DMS79 treated with DMSO at 0.1 percent for 48 hours (cell line): ENCODE data around the gene A2M.

Source experiments
- DNase-seq: peaks from one replicate; lab custom pipeline; 2025; lab: John Stamatoyannopoulos, UW

The A2M gene

DNA sequence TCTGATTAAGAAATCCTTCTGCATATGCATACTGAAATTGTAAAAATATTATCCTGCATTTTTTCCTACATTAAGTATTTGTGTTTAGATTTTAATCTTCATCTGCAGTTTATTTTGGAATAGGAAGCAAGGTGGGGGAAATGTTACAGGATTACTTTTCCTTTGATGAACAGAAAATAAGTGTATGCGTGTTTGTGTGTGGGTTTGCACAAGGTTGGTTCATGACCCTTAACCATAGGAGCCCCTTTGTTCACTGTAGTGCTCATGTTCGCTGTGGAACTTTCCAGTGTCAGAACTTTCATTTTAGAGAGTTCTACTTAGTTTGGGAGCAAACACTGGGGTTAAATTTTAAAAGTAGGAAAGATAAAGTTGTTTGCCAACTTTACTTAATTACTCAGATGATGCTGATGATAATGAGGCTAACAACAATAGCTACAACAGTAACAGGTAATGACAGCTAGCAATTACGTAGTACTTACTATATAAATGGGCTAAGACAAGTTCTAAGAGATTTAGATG, 6.4 kb upstream of the A2M start:
- DNase-seq: no peak

DNA sequence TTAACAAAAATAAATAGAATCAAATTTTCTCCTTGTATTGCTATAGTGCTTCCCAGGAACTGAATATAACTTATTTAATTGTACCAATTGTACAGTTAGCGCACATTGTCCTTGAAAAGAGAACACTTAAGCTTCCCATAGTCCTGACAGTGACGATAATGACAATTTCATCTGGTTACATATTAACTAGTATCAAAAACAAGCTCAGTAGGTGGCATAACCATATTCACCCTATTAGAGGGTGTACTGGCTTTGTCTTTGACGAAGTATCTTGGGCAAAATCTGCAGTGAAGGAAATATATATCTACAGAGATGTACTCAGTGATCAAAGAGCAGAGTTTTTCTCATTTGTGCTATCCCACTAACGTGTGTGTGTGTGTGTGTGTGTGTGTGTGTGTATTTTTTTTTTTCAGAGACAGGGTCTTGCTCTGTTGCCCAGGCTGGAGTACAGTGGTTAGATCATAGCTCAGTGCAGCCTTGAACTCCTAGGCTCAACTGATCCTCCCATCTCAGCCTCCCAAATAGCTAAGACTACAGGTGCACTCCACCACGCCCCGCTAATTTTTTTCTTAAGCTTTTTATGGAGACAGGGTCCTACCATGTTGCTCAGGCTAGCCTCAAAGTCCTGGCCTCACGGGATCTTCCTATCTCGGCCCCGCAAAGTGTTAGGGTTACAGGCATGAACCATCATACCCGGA, 4.9 kb upstream of the A2M start:
- no peak for DNase-seq

DNA sequence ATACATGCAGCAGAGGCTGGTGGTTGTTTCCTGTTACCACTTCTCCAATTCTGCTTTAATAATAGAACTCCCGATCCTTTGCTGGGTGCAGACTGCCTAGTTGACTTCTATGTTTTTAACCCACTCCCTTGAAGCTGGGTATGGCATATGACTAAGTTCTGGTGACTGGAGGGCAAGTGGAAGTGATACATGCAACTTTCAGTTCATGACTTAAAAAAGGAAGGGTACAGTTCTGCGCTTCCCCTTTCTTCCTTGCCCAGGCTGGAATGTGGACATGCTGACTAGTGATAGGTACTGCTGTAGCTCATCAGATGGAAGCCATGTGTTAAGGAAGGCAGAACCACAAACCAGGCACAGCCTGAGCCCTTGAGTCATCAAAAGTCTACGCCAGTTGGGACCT, 2.4 kb upstream of the A2M start:
- no peak for DNase-seq

DNA sequence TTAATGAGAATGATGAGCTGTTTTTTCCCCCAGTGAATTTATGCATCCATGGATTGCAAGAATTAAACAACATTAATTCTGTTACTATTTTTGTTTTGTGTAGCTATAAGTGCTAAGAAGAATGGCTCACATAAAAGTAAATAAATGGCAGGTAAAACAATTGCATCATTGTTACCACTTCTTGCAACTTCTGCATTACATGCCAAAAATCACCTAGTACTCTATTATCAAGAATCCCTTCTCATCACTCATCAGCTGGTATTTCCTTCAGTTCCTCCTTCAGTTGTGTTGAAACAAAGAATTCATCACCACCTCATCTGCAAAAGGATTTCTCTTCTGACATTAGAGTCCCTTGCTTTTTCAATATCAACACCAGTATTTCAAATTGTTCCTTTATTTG, 773 bp downstream of the A2M start:
- no peak for DNase-seq

DNA sequence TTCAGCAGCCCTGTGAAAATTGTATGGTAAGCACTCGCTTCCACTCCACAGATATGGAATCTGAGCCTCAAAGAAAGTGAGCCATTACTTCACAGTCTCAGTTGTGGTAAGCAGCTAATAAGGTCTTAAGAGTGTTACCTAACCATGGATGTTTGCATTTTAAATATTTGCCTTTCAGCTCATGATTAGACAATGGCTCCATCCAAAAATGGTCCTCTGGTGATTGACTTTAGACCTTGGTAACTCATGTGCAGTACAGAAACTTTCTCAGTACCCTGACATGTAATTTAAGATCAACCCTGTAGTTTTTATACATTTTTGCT, 1.8 kb downstream of the A2M start:
- DNase-seq: no peak

DNA sequence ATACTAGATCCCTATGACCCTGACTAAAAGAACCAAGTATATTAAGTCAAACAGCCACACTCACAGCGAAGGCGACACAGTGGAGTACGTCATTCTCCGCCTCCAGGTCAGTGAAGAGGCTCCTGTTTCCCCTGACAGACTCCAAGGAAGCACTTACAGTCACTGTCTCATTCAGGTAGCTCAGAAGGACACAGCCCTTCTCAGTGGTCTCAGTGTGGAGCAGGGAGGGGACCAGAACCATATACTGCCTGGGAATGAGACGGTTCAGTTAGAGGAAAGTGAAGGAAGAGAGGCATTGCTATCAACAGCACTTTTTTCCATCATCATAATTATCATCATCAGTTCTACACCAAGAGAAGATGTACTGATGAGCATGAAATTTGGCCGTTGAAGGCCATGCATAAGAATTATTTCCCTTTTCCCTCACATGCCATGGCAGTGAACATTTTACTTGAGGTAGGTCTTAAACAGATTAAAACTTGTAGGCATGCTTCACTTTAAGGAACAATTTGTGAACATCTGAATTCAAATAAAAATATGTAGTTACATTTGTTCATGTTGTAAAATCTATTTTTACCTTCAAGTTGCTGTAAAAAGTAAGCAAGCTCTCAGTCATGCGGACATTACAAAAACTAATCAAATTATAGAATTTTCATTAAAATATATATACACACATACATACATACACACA, 2.3 kb downstream of the A2M start:
- DNase-seq: no peak

DNA sequence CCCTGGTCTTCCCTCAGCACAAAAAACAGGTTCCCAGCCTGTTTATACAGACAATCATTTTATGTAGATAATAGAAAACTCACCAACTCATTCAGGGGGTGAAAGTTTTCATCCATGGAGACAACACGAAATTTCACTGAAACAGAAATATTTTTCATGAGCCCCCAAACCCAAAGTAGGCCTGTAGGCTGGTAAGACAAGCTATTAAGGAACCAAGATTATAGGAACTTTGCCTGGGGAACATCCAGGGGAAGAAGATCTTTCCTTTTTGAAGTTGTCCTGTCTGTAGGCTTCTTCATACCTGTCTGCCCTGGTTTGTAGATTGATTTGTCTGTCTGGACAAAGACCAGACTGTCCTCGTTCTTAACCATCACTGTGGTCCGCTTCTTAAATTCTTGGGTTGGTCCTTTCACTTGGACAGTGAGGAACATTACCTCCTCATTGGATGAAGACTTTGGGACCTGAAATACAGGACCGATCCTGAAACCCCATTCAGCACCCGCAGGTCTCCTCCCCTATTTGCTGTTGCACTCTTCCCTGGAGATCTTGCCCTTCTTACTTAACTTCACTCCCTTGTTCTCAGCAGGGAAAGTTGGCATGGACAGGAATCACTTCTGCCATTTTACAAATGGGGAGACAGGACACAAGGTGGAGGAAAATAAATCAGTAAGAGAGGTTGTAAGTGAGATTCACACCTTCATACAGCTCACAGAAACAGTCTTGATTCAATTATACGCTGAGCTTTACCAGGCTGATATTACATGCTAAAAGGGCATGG, 3.5 kb downstream of the A2M start:
- no peak for DNase-seq

DNA sequence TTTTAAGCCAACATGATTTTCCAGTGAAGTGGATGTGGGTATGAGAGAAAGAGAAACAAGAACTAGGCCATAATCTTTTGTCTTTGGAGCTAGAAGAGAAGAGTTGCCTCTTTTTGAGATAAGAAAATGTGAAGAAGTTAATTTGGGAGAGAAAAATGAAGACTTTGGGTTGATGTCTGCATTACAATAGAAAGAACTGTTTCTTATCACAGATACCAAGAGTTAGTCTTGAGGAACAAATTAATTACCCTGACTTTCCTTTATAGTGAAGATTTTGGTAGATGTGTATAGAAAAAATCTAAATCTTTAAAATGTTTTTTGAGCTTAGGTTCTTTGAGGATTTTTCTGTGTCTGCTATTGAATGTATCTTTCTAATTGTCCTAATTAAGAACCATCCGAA, 4.2 kb downstream of the A2M start:
- DNase-seq: no peak

DNA sequence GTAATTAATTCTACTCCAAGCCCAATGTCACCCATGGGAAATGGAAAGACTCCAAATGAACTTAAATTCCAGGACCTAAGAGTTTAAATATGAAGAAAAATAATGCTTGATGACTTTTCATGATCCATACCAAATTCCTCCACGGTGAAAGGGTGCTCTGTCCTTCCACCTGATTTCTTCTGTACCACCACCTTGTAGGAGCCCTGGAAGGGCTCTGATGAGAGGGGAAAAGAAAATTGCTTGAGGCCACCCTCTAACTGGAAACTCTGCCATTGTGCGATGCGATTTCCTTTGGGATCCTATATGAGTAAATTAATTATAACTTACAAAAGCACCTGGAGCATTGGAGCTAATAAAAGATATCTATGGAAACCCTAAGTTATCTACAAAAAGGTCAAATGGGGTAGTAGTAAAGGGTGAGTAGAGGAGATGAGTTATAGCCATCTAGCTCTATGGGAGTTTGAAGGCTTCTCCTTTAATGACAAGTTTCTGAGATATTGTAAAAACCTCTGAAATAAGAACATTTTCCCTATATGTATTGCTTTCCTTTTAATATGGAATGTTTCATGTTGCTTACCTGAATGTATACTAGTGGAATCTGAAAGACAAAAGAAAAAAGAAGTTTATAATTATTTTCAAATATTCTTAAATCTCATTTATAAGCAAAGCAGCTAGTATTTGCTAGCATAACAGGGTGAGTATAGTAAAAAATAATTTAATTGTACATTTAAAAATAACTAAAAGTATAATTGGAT, 5.8 kb downstream of the A2M start:
- DNase-seq: no peak

DNA sequence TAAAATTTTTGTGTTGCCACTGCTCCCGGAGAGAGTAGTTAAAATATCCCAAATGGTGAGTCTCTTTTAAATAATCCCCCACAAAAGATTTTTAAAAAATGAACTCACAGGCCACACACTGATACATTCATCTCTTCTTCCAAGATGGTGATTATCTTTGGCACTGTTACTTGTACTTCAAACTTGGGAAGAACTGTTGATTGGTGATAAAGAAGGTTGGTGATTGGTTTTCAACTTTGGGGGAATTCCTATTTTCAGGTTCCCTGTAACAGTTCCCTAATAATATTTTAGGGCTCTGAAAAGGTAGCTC, 6.6 kb downstream of the A2M start:
- no peak for DNase-seq

DNA sequence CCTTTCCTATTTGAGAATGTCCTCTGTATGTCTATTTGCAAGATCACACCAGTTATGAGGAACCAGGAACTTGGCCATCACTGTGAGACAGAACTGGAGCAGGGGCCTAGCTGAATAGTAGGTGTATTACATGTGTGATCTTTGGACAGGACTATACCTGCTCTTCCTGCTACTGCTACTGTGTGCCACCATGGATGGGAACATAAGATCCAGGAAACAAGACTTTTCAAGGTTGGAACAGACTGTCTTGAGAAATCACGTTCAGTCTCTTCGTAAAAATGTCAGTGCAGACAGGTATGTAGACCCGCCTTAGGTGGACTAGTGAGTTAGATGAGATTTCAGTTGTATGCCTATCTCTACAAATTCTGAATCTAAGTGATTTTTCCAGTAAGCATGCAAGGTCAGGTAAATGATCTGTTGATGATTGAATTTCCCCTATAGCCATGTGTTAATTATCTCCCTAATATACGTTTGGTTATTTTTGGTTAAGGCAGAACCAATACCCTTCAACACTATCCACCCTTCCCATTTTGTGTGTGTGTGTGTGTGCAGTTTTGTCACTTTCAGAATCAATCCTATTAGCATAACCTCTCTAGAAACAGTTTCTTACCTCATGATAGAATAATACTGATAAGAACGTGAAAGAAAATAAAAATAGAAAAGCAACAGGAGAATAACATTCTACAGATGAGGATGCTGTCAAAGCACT, 7.1 kb downstream of the A2M start:
- DNase-seq: no peak

DNA sequence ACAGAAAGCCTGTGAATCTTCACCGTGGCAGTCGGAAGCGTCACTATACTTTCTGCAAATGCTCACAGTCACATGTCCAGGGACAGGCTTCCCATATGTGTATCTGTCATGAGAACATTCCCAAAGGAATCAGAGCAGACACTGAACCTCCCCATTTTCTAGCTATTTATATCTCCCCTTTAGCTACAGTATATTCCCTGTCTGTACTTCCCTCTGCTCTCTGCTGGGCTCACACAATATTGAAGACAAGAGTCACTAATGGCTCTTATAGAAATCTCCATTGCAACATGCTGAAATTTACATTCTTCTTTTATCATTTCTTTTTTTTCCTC, 8.2 kb downstream of the A2M start:
- DNase-seq: no peak

DNA sequence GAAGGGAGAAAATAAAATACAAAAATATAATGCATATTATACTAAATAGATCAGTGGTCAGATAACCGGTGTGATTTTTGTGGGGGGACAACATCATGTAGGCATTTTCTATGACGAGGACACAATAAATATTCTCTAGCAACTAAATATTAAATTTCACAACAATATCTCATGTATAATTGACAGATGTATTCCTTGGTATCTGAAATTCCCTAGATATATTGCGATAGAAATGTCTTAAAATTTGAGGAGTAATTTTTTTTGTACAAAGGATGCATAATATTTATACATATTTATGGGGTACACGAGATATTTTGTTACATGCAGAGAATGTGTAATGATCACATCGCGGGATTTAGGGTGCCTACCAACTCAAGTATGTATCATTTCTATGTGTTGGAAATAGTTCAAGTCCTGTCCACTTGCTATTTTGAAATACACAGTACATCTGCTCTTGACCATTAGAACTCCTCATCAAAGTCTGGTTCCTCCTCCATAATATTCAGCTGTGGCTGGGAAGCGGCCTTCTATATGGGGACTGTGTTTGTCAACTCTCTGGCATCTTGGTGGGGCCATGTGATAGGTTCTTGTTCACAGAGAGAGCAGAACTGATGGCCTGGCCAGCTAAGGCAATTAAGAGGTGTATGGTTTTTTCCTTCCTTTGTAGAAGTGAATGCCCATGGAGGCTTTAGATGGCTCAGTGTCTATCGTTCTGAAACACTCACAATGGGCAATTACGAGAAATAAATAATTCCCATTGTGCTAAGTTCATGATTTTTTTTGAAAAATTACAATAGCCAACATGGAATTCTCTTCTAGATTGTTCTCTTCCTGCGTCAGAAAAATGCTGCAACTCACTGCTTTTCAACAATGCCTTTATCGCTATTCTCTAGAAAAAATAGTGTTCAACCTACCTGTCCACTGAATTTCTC, 8.8 kb downstream of the A2M start:
- DNase-seq: no peak

DNA sequence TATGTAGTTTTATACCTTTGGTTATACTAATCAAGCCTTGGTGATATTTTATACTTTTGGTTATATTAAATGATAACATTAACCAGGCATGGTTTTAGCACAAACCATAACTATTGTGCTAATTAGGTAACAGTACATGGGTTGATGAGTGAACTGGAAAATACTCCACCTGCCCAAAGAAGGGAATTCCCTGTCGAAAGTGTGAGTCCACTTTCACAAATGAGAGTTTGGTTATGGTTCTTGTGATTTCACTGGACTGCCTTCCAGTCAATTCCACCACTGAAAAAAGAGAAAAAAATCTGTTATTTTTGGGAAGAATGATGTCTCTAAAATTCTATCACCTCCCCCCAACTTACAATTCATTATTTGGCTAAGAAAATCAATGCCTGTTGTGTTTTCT, 9.7 kb downstream of the A2M start:
- DNase-seq: no peak

DNA sequence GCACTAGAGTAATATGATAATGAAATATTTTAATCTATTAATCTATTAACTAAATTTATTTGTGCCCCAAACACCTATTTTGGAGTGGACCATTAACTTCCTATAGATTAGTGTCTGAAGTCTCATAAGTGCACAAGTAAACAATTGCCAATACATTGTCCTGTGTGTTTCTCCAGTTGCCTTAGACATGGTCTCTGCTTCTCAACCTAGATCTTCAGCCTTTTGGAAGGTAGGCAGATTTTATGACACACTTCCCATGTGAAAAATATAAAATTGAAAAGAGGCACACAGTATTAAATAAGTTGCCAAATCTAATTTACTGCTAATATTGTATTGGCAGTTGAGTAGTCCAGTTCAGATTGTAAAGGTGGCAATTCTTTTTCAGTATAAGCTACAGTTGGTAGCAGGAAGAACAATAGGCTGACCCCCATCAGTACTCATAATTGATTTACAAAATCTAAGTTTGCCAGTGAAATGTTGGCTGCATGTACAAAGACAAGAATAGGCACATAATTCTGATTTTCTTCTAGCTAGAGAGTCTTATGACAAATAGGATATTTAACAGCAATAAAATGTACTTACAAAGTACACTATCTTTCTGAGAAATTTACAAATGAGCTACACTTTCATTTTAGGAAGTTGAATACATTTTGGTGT, 10.8 kb downstream of the A2M start:
- DNase-seq: no peak

DNA sequence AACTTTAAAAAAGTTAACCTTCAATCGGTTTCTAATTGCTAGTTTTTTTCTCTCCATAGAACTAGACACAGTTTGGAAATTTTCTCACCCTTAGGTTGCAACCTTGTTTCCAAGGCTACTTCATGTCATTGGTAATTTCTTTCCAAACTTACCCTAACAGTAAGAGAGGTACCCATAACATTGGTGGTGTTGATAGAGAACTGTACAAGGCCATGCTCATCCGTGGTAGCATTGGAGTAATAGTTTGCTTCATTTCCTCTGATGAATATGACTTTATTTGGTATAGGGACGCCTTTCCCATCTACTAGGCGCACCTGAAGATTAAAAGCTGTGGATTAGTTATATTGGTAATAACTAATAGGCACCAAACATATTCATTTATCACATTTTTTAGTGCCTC, 11.6 kb downstream of the A2M start:
- DNase-seq: no peak

DNA sequence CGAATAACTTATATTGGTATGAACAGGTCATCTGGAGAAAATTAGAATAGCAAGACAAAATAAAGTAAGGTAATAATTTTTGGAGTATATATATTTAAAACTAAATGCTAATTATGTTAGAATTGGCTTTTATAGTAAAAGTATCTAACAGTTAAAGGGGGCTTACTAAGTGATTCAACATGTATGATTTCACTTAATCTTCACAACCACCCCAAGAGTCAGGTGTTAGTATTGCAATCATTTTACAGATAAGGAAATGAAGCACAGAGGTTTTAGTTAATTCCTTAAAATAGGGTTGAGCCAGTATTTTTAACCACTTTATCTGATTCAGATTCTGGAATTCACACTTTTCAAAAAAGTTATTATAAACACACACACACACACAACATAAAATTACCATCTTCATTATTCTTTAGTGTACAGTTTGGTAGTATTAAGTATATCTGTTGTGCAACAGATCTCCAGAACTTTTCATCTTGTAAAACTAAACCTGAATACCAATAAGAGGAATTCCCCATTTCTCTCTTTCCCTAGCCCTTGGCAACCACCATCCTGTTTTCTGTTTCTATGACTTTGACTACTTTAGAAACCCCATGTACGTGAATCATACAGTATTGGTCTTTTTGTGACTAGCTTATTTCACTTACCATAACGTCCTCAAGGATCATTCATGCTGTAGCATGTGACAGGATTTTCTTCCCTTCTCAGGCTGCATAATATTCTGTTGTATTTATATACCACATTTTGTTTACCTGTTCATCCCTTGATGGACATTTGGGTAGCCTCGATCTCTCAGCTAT, 12.5 kb downstream of the A2M start:
- no peak for DNase-seq

DNA sequence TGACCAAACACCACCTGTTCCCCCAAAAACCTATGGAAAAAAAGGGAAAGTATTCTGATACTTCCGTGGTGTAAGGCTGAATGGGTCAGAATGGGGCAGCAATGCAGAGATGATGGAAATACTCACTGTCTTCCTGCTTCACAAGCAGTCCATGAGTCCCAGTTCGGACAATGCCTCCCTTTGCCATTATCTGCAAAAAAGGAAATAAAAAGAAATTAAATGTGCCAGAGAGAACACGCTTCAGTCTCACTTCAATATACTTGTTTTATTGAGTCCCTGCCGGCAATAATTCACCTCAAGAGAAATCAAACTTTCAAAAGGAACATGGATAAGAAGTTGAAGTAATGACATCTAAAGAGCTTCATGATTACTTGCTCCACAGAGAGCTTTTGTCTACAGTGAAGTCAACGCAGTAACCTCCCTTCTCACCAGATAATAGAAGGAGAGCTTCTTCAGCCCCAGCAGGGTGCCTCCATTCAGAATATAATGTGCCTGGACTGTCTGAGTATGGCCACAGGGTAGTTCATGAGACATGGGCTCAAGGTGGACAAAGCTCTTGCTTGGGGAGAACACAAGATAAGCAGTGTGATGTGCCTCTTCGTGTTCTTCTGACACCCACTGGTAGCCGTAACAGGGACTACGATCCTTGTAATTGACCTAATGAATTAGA, 14.6 kb downstream of the A2M start:
- DNase-seq: no peak

DNA sequence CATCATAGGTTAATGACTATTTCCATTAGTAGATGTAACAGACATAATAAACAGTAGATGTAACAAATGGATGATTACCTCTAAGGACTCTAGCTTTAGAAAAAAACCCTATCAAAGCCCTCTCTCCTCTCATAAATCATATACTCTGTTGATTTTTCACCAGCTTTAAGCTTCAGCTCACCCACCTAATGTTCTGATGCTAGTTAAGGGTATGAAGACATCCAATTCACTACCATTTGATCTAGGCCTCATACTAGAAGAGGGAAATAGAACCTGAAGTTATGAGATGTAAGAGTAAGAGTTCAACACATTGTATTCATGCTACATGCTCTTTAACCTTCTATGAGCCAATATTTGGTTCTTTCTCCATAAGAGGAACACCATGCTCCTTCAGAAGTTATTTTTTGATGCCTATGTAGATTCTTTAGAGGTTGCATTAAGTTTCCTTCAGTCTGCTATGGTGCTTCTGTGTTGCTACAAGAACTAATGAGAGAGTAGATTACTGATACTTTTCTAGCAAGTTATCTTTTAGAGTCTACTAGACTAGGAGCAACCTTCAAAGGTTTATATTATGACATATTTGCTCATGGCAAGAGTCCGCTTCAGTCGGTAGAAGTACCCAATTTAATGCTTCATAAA, 16.0 kb downstream of the A2M start:
- no peak for DNase-seq
